GM12878 (cell line): ENCODE measurements around the gene SCYGR3. TPM values are rescaled to one million over a fixed set of nuclear protein-coding genes. Genes with fewer than 3 reads are reported as not detected.

Experiments used
- ATAC-seq: fragments of 200-7000 bp; cut with Tn5 transposase; 3 replicates; pipeline ENCODE4 v1.9.1; 2020; ENCODE audit warnings: mild to moderate bottlenecking, moderate library complexity
- BruUV-seq: library from RNA; stranded (reverse); fragments of 400-500 nt; replicated peaks from 2 replicates; lab custom pipeline; 2021; lab: Mats Ljungman, UMichigan
- CTCF ChIA-PET: fragments of 300-600 bp; sonication (Branson Sonifier 250); formaldehyde crosslinking; extraction: SDS; loops from one replicate; lab custom pipeline; 2021; ENCODE audit warnings: inconsistent platforms; lab: Yijun Ruan, JAX
- POLR2A ChIA-PET: fragments of 350-600 bp; formaldehyde crosslinking; extraction: SDS; loops from one replicate; lab custom pipeline; 2021; ENCODE audit warnings: inconsistent platforms; lab: Charles Lee
- RAD21 ChIA-PET: fragments of 300-600 bp; sonication (Branson Sonifier 250); formaldehyde crosslinking; loops from one replicate; lab custom pipeline; 2023; ENCODE audit warnings: antibody characterized with exemption; ENCODE audit not compliant: unreplicated experiment; lab: Charles Lee
- SMC1A ChIA-PET: fragments of 300-600 bp; sonication (Branson Sonifier 250); formaldehyde crosslinking; loops from one replicate; lab custom pipeline; 2023; ENCODE audit not compliant: unreplicated experiment, uncharacterized antibody; lab: Charles Lee
- DNase-seq: peaks from one replicate; pipeline ENCODE4 v3.0.0-alpha.2; 2011; ENCODE audit warnings: low read depth, low spot score
- FAIRE-seq: peaks from 3 replicates; lab custom pipeline; 2011; peaks lifted over from hg19 to GRCh38; lab: Jason Lieb, UNC
- H2AFZ ChIP-seq: 2 replicates; pipeline ENCODE4 v1.6.0; 2011; ENCODE audit warnings: low read depth, low read length, control low read depth; ENCODE audit not compliant: control insufficient read depth
- H3K27ac ChIP-seq: 2 replicates; pipeline ENCODE4 v1.5.1; 2011; ENCODE audit warnings: control low read depth; ENCODE audit not compliant: control insufficient read depth, insufficient read depth
- H3K27me3 ChIP-seq, 2 experiments: replicated peaks in 1 of 2; 2 replicates each; pipeline versions ENCODE4 v1.6.0 to v1.6.1; 2011; ENCODE audit warnings: low read length in 1 of 2; ENCODE audit not compliant: control insufficient read depth in 2 of 2, insufficient read depth in 2 of 2
- H3K36me3 ChIP-seq, 2 experiments: 2 replicates each; pipeline ENCODE4 v1.5.1; 2011; ENCODE audit warnings: low read length in 1 of 2; ENCODE audit not compliant: control insufficient read depth in 2 of 2, insufficient read depth in 2 of 2
- H3K4me1 ChIP-seq: 2 replicates; pipeline ENCODE4 v1.6.1; 2011; ENCODE audit warnings: mild to moderate bottlenecking, low read length, moderate library complexity, mixed read lengths; ENCODE audit not compliant: control insufficient read depth, insufficient read depth
- H3K4me2 ChIP-seq: 2 replicates; pipeline ENCODE4 v1.6.0; 2011; ENCODE audit warnings: control low read depth; ENCODE audit not compliant: control insufficient read depth, insufficient read depth
- H3K4me3 ChIP-seq: fragments of 200-600 bp; sonication (generic); 2 replicates; pipeline ENCODE4 v1.5.1; 2016
- H3K79me2 ChIP-seq: 2 replicates; pipeline ENCODE4 v1.6.0; 2011; ENCODE audit warnings: low read length; ENCODE audit not compliant: control insufficient read depth, insufficient read depth
- H3K9ac ChIP-seq: 2 replicates; pipeline ENCODE4 v1.8.0; 2011; ENCODE audit warnings: low read length, control low read depth, mixed read lengths; ENCODE audit not compliant: control insufficient read depth, insufficient read depth
- H3K9me3 ChIP-seq: replicated peaks from 3 replicates; pipeline ENCODE4 v1.5.1; 2011; ENCODE audit warnings: mild to moderate bottlenecking, low read length; ENCODE audit not compliant: control insufficient read depth, insufficient read depth
- H4K20me1 ChIP-seq: 2 replicates; pipeline ENCODE4 v1.6.0; 2011; ENCODE audit not compliant: control insufficient read depth, insufficient read depth
- MEF2A ChIP-seq: IDR thresholded peaks from 2 replicates; pipeline ENCODE4 v1.6.1; 2011; ENCODE audit warnings: low read depth, mild to moderate bottlenecking, low read length, moderate library complexity; ENCODE audit not compliant: insufficient read depth
- PAX8 ChIP-seq: fragments of 450-650 bp; IDR thresholded peaks from 2 replicates; pipeline ENCODE4 v1.6.1; 2017; ENCODE audit warnings: mild to moderate bottlenecking, moderate library complexity
- RAD21 ChIP-seq: IDR thresholded peaks from 2 replicates; pipeline ENCODE4 v1.6.1; 2011; ENCODE audit warnings: mild to moderate bottlenecking, low read depth, low read length, moderate library complexity; ENCODE audit not compliant: insufficient read depth
- RBBP5 ChIP-seq: fragments of 200-600 bp; sonication (generic); conservative IDR thresholded peaks from 2 replicates; pipeline ENCODE4 v1.6.1; 2016
- SKIL ChIP-seq: fragments of 450-650 bp; IDR thresholded peaks from 2 replicates; pipeline ENCODE4 v1.6.1; 2017; ENCODE audit warnings: mild to moderate bottlenecking, low read depth, inconsistent platforms; ENCODE audit not compliant: poor library complexity, severe bottlenecking
- STAT1 ChIP-seq: fragments of 450-650 bp; conservative IDR thresholded peaks from 2 replicates; pipeline ENCODE4 v1.6.1; 2014; ENCODE audit warnings: antibody characterized with exemption, mild to moderate bottlenecking
- TAF1 ChIP-seq: IDR thresholded peaks from 2 replicates; pipeline ENCODE4 v1.6.1; 2011; ENCODE audit warnings: mild to moderate bottlenecking, low read depth, low read length, borderline replicate concordance
- in situ Hi-C: fragments of 300-500 bp; cut with MboI; formaldehyde crosslinking; loops from 9 replicates; pipeline ENCODE4 v1.14.3; 2018; ENCODE audit warnings: mixed read lengths
- intact Hi-C: fragments of 100-400 bp; cut with micrococcal nuclease; formaldehyde crosslinking; loops from one replicate; pipeline ENCODE4 v1.14.2; 2022; ENCODE audit not compliant: unreplicated experiment
- polyA plus RNA-seq, 11 experiments: library from polyadenylated mRNA; depleted of rRNA in 4 of 11; unstranded in 6 of 11; stranded (reverse) in 5 of 11; fragments of >200 nt; fragmentation: Nextera tagmentation in 4 of 11; fragmentation: Illumina TruSeq in 1 of 11; extraction: Ambion mirVana in 4 of 11; extraction: Trizol in 1 of 11; gene quantifications; 1 replicate in 1 of 11; 2 replicates in 10 of 11; pipeline versions ENCODE4 v1.2.1 to v1.2.3, GENCODE V29; 2011 to 2016; ENCODE audit warnings: inconsistent platforms in 2 of 11, missing spikeins in 2 of 11, low read depth in 1 of 11
- total RNA-seq, 4 experiments: library from RNA; depleted of rRNA in 3 of 4; stranded (reverse); fragments of >200 nt in 3 of 4; fragmentation: Illumina TruSeq in 1 of 4; extraction: Trizol in 1 of 4; gene quantifications; 2 replicates each; pipeline versions ENCODE4 v1.2.1 to v1.2.3, GENCODE V29; 2013 to 2021
- TF ChIP-seq, protein P1 (sequence below): IDR thresholded peaks from 2 replicates; pipeline ENCODE4 v1.6.1; 2012; ENCODE audit warnings: low read depth, low read length, improper control_type of control experiment

SCYGR3 gene
- total and polyA plus RNA-seq, 10 of the 15 experiments (the other 5 are each of a cell fraction or from before 2014, with no cell fraction given), result not detected

GRCh38 chr2:227582369-227582768 is 32.3 kb downstream of the SCYGR3 start:
- Histone ChIP-seq H3K9me3 (peaks cover 5% of the 10 kb centered on the region; the same call in 2 of the 3 replicates), H3K4me2 (no peak overlapping the region), H2AFZ (no peak overlapping the region), H3K36me3 (no peaks in the 10 kb centered on the region), H3K4me3 (no peak overlapping the region), H3K4me1 (no peaks in the 10 kb centered on the region), H3K9ac (no peak overlapping the region), H4K20me1 (no peaks in the 10 kb centered on the region), H3K27me3 (no peaks in the 10 kb centered on the region), H3K79me2 (no peaks in the 10 kb centered on the region), H3K27ac (no peak overlapping the region)
- no peak for TF ChIP-seq STAT1
- TF ChIP-seq PAX8, result no peak
- TF ChIP-seq, protein P1, sequence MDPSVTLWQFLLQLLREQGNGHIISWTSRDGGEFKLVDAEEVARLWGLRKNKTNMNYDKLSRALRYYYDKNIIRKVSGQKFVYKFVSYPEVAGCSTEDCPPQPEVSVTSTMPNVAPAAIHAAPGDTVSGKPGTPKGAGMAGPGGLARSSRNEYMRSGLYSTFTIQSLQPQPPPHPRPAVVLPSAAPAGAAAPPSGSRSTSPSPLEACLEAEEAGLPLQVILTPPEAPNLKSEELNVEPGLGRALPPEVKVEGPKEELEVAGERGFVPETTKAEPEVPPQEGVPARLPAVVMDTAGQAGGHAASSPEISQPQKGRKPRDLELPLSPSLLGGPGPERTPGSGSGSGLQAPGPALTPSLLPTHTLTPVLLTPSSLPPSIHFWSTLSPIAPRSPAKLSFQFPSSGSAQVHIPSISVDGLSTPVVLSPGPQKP, result no peak
- TF ChIP-seq SKIL, result no peak
- TF ChIP-seq RBBP5, result no peak
- TF ChIP-seq MEF2A, result no peak
- TF ChIP-seq TAF1, result no peak
- no peak for TF ChIP-seq RAD21
- SMC1A ChIA-PET, result no interaction called here
- intact Hi-C loops, result no loop called here
- POLR2A ChIA-PET, result interaction anchor here (0.5 kb wide), 1 partner anchor 134 kb away, joined by 6 read pairs; no protein-coding TSS in a partner anchor
- no TSS peak for BruUV-seq
- DNase-seq, result no peak
- ATAC-seq, result no peak
- CTCF ChIA-PET, result no interaction called here
- RAD21 ChIA-PET, result no interaction called here
- in situ Hi-C loops, result no loop called here
- FAIRE-seq, result no peak
